ENCODE results near the gene UBE2I.
A peak's percentile ranks its signal among the peaks of the same experiment; 100 is the strongest.

Gene UBE2I

GRCh38 chr16:1345651-1346421 is 36.4 kb downstream of the UBE2I start:
- Histone ChIP-seq H3K9me3 (ENCODE audit: control insufficient read depth, low read length) (no peaks in the 10 kb centered on the region), H3K36me3 (ENCODE audit: control insufficient read depth, insufficient read depth, low read length) (peaks cover 26% of the 10 kb centered on the region), H3K27ac (ENCODE audit: low read depth, low read length, severe bottlenecking) (no peak overlapping the region), H3K4me3 (ENCODE audit: extremely low read depth, insufficient read depth, low read length, poor library complexity, severe bottlenecking) (no peak overlapping the region), H3K4me1 (ENCODE audit: control insufficient read depth, insufficient read depth, low read length, poor library complexity, severe bottlenecking) (no peaks in the 10 kb centered on the region)
- WGBS, 2 experiments (ENCODE audit: insufficient coverage in 2 of 2) = 81 to 82% methylated on average over 25 to 29 of the region's 31 CpGs

DNA sequence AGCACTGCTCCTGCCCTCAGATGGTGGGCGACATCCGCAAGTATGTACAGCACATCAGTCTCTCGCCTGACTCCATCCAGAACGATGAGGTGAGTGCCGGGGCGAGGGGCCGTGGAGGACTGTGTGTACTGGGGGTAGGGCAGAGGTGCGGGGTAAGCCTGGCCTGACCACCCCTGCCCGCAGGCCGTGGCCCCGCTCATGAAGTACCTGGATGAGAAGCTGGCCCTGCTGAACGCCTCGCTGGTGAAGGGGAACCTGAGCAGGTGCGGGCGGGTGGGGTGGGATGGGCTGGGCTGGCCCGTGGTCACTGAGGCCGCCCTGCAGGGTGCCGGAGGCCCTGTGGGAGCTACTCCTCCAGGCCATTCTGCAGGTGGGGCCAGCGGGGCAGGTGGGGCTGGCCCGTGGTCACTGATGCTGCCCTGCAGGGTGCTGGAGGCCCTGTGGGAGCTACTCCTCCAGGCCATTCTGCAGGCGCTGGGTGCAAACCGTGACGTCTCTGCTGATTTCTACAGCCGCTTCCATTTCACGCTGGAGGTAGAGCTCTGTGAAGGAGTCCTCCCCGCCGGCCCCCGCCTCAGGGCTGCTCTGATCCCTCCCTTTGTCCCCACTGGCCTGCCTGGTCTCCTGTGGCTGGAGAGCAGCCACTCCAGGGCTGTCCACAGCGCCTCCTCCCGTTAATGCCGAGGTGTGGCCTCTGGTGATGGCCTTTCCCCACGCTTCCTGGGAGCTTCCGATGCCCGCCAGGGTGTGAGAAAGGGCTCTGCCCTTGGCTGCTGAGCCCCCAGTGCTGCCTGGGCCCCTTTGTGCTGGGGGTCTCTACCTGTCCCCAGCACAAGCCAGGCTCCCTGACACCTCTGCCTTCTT is 37.2 kb downstream of the UBE2I start:
- 81 to 85% methylated on average over 24 to 33 of the region's 34 CpGs for WGBS, 2 experiments (ENCODE audit: insufficient coverage in 2 of 2)
- no peaks in the 10 kb centered on the region for H3K4me1 ChIP-seq (ENCODE audit: control insufficient read depth, insufficient read depth, low read length, poor library complexity, severe bottlenecking)
- no peak overlapping the region for H3K27ac ChIP-seq (ENCODE audit: low read depth, low read length, severe bottlenecking)
- peaks cover 26% of the 10 kb centered on the region for H3K36me3 ChIP-seq (ENCODE audit: control insufficient read depth, insufficient read depth, low read length)
- H3K9me3 ChIP-seq (ENCODE audit: control insufficient read depth, low read length) = no peaks in the 10 kb centered on the region
- H3K4me3 ChIP-seq (ENCODE audit: extremely low read depth, insufficient read depth, low read length, poor library complexity, severe bottlenecking) = no peak overlapping the region

GRCh38 chr16:1347286-1347855 is 37.9 kb downstream of the UBE2I start:
- Histone ChIP-seq H3K36me3 (ENCODE audit: control insufficient read depth, insufficient read depth, low read length) (peaks cover 26% of the 10 kb centered on the region), H3K4me1 (ENCODE audit: control insufficient read depth, insufficient read depth, low read length, poor library complexity, severe bottlenecking) (no peaks in the 10 kb centered on the region), H3K9me3 (ENCODE audit: control insufficient read depth, low read length) (no peaks in the 10 kb centered on the region), H3K27ac (ENCODE audit: low read depth, low read length, severe bottlenecking) (no peak overlapping the region), H3K4me3 (ENCODE audit: extremely low read depth, insufficient read depth, low read length, poor library complexity, severe bottlenecking) (no peak overlapping the region)
- 91 to 94% methylated on average over 22 to 28 of the region's 31 CpGs for WGBS, 2 experiments (ENCODE audit: insufficient coverage in 2 of 2)

- no peak overlapping the region for H3K27ac ChIP-seq (ENCODE audit: low read depth, low read length, severe bottlenecking)
- WGBS, 2 experiments (ENCODE audit: insufficient coverage in 2 of 2) = 93 to 95% methylated on average over 24 to 29 of the region's 29 CpGs
- peaks cover 26% of the 10 kb centered on the region for H3K36me3 ChIP-seq (ENCODE audit: control insufficient read depth, insufficient read depth, low read length)
- H3K9me3 ChIP-seq (ENCODE audit: control insufficient read depth, low read length) = no peaks in the 10 kb centered on the region
- H3K4me3 ChIP-seq (ENCODE audit: extremely low read depth, insufficient read depth, low read length, poor library complexity, severe bottlenecking) = no peak overlapping the region
- no peaks in the 10 kb centered on the region for H3K4me1 ChIP-seq (ENCODE audit: control insufficient read depth, insufficient read depth, low read length, poor library complexity, severe bottlenecking)
Observed at GRCh38 chr16:1347962-1348361, 38.5 kb downstream of the UBE2I start.

DNA sequence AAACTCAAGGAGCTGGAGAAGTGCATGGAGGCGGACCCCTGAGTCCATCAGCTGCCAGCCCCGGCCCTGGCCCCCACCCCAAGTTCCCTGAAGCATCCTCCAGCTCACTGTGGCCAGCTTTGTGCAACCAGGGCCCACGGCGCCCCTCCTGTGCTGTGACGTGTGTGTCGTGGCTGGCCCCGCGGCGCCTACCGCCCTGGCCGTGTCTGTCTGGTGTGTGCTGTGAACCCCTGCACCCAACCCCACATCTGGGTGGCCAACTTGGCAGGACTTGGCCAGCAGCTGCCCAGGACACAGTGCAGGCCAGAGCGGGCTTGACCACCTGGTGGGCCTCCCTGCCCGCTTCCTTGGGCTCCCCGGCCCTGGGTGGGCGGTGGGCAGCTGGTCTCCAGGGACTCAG is 39.0 kb downstream of the UBE2I start:
- Histone ChIP-seq H3K4me1 (ENCODE audit: control insufficient read depth, insufficient read depth, low read length, poor library complexity, severe bottlenecking) (no peaks in the 10 kb centered on the region), H3K36me3 (ENCODE audit: control insufficient read depth, insufficient read depth, low read length) (peaks cover 26% of the 10 kb centered on the region), H3K4me3 (ENCODE audit: extremely low read depth, insufficient read depth, low read length, poor library complexity, severe bottlenecking) (no peak overlapping the region), H3K27ac (ENCODE audit: low read depth, low read length, severe bottlenecking) (no peak overlapping the region), H3K9me3 (ENCODE audit: control insufficient read depth, low read length) (no peaks in the 10 kb centered on the region)
- WGBS, 2 experiments (ENCODE audit: insufficient coverage in 2 of 2) = 94 to 98% methylated on average over 15 of the region's 15 CpGs

DNA sequence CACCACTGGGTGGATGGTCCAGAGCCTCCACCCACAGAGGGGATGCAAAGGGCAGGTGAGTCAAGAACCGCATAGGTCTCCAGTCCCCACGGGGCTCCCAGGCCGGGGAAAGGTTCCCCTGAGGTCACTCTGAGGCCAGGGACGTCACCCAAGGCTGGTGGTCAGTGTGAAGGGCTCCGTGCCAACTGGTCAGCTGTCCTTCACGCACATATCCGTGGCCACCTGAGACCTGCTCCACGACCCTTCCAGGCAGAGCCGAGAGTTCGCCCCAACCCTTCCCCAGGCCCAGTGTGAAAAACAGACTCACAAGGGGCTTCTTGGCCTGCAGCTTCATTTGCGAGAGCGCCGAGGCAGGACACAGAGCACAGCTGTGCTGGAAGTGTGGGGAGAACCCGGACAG is 39.5 kb downstream of the UBE2I start:
- peaks cover 26% of the 10 kb centered on the region for H3K36me3 ChIP-seq (ENCODE audit: control insufficient read depth, insufficient read depth, low read length)
- no peaks in the 10 kb centered on the region for H3K9me3 ChIP-seq (ENCODE audit: control insufficient read depth, low read length)
- 89 to 95% methylated on average over 14 of the region's 14 CpGs for WGBS, 2 experiments (ENCODE audit: insufficient coverage in 2 of 2)
- H3K27ac ChIP-seq (ENCODE audit: low read depth, low read length, severe bottlenecking) = no peak overlapping the region
- no peak overlapping the region for H3K4me3 ChIP-seq (ENCODE audit: extremely low read depth, insufficient read depth, low read length, poor library complexity, severe bottlenecking)
- H3K4me1 ChIP-seq (ENCODE audit: control insufficient read depth, insufficient read depth, low read length, poor library complexity, severe bottlenecking) = no peaks in the 10 kb centered on the region

DNA sequence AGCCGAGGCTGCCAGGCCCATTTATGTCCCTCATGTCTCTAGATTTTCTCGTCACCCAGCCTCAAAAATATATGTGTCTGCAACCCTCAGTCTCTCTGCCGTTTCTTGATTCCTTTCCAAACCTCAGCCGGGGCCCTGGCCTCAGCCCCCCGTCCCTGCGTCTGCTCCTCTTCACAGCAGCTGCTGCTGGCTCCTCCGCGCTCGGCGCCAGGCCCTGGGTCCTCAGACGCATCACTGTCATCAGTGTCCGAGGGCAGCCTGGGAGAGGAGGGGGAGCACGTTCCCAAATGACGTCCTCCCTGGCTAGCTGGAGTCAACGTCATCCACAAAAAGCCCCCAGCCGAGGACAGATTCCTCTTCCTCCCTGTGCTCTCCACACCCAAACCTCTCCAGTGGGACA is 39.9 kb downstream of the UBE2I start:
- 91 to 93% methylated on average over 6 to 15 of the region's 16 CpGs for WGBS, 2 experiments (ENCODE audit: insufficient coverage in 2 of 2)
- Histone ChIP-seq H3K9me3 (ENCODE audit: control insufficient read depth, low read length) (no peaks in the 10 kb centered on the region), H3K4me1 (ENCODE audit: control insufficient read depth, insufficient read depth, low read length, poor library complexity, severe bottlenecking) (no peaks in the 10 kb centered on the region), H3K36me3 (ENCODE audit: control insufficient read depth, insufficient read depth, low read length) (peaks cover 26% of the 10 kb centered on the region), H3K27ac (ENCODE audit: low read depth, low read length, severe bottlenecking) (no peak overlapping the region), H3K4me3 (ENCODE audit: extremely low read depth, insufficient read depth, low read length, poor library complexity, severe bottlenecking) (no peak overlapping the region)

DNA sequence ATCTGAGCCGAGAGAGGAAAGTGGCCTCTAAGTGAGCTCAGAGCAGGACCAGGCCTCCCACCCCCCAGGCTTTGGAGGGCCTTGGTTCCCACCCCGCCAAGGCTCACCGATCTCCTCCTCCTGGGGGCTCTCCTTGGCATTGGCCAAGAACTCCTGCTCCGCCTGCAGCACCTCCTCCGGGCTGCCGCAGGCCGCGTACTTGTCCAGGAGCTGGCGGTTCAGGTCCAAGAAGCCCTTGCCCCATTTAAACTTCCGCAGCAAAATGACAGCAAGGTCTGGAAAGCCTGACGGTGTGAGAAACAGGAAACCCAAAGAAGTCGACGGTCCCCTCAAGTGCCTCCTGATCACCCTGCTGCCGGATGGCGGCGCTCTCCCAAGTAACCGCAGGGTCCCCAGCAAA is 40.5 kb downstream of the UBE2I start:
- no peak overlapping the region for H3K27ac ChIP-seq (ENCODE audit: low read depth, low read length, severe bottlenecking)
- 91 to 95% methylated on average over 16 to 17 of the region's 17 CpGs for WGBS, 2 experiments (ENCODE audit: insufficient coverage in 2 of 2)

DNA sequence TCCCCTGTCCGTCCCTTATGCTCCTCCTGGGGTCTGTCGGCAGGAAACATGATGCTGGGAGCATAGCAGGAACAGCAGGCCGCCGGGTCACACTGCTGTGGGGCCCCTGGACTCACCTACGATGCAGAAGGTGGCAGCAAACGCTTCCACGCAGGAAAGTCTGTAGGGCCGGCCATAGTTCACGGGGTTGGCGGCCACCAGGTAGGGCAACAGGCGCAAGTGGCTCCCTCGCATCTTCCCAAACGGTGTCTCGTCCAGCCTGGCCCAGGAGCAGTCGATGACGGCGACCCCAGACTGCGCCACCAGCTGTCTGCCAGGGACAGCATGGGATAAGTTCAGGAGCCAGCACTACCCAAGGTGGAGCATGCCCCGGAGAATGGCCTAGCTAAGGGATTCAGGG is 41.3 kb downstream of the UBE2I start:
- Histone ChIP-seq H3K36me3 (ENCODE audit: control insufficient read depth, insufficient read depth, low read length) (peaks cover 26% of the 10 kb centered on the region), H3K4me1 (ENCODE audit: control insufficient read depth, insufficient read depth, low read length, poor library complexity, severe bottlenecking) (no peaks in the 10 kb centered on the region), H3K9me3 (ENCODE audit: control insufficient read depth, low read length) (no peaks in the 10 kb centered on the region), H3K4me3 (ENCODE audit: extremely low read depth, insufficient read depth, low read length, poor library complexity, severe bottlenecking) (peak overlapping the region; percentile 88), H3K27ac (ENCODE audit: low read depth, low read length, severe bottlenecking) (no peak overlapping the region)
- 89 to 90% methylated on average over 19 of the region's 19 CpGs for WGBS, 2 experiments (ENCODE audit: insufficient coverage in 2 of 2)

More for the DNA sequence above, 40.5 kb downstream of the UBE2I start:
- Histone ChIP-seq H3K9me3 (ENCODE audit: control insufficient read depth, low read length) (no peaks in the 10 kb centered on the region), H3K4me3 (ENCODE audit: extremely low read depth, insufficient read depth, low read length, poor library complexity, severe bottlenecking) (no peak overlapping the region), H3K36me3 (ENCODE audit: control insufficient read depth, insufficient read depth, low read length) (peaks cover 26% of the 10 kb centered on the region), H3K4me1 (ENCODE audit: control insufficient read depth, insufficient read depth, low read length, poor library complexity, severe bottlenecking) (no peaks in the 10 kb centered on the region)

GRCh38 chr16:1351215-1351581 is 41.8 kb downstream of the UBE2I start:
- Histone ChIP-seq H3K4me1 (ENCODE audit: control insufficient read depth, insufficient read depth, low read length, poor library complexity, severe bottlenecking) (no peaks in the 10 kb centered on the region), H3K9me3 (ENCODE audit: control insufficient read depth, low read length) (no peaks in the 10 kb centered on the region), H3K4me3 (ENCODE audit: extremely low read depth, insufficient read depth, low read length, poor library complexity, severe bottlenecking) (peak overlapping the region; percentile 88), H3K27ac (ENCODE audit: low read depth, low read length, severe bottlenecking) (no peak overlapping the region), H3K36me3 (ENCODE audit: control insufficient read depth, insufficient read depth, low read length) (peaks cover 26% of the 10 kb centered on the region)
- WGBS, 2 experiments (ENCODE audit: insufficient coverage in 2 of 2) = 0 to 2% methylated on average over 26 to 35 of the region's 35 CpGs

Measured in mesodermal cell (in vitro differentiated cells).